GM12878 (cell line): ENCODE results near the gene DNMT1. TPM values are rescaled to one million over a fixed set of nuclear protein-coding genes. Genes with fewer than 3 reads are reported as not detected.

Experiments used
- ATAC-seq: fragments of 200-7000 bp; cut with Tn5 transposase; 3 replicates; pipeline ENCODE4 v1.9.1; 2020; ENCODE audit warnings: mild to moderate bottlenecking, moderate library complexity
- BruUV-seq: library from RNA; stranded (reverse); fragments of 400-500 nt; replicated peaks from 2 replicates; lab custom pipeline; 2021; lab: Mats Ljungman, UMichigan
- CTCF ChIA-PET: fragments of 300-600 bp; sonication (Branson Sonifier 250); formaldehyde crosslinking; extraction: SDS; loops from one replicate; lab custom pipeline; 2021; ENCODE audit warnings: inconsistent platforms; lab: Yijun Ruan, JAX
- POLR2A ChIA-PET: fragments of 350-600 bp; formaldehyde crosslinking; extraction: SDS; loops from one replicate; lab custom pipeline; 2021; ENCODE audit warnings: inconsistent platforms; lab: Charles Lee
- RAD21 ChIA-PET: fragments of 300-600 bp; sonication (Branson Sonifier 250); formaldehyde crosslinking; loops from one replicate; lab custom pipeline; 2023; ENCODE audit warnings: antibody characterized with exemption; ENCODE audit not compliant: unreplicated experiment; lab: Charles Lee
- SMC1A ChIA-PET: fragments of 300-600 bp; sonication (Branson Sonifier 250); formaldehyde crosslinking; loops from one replicate; lab custom pipeline; 2023; ENCODE audit not compliant: unreplicated experiment, uncharacterized antibody; lab: Charles Lee
- DNase-seq: peaks from one replicate; pipeline ENCODE4 v3.0.0-alpha.2; 2011; ENCODE audit warnings: low read depth, low spot score
- FAIRE-seq: peaks from 3 replicates; lab custom pipeline; 2011; peaks lifted over from hg19 to GRCh38; lab: Jason Lieb, UNC
- H2AFZ ChIP-seq: 2 replicates; pipeline ENCODE4 v1.6.0; 2011; ENCODE audit warnings: low read depth, low read length, control low read depth; ENCODE audit not compliant: control insufficient read depth
- H3K27ac ChIP-seq: 2 replicates; pipeline ENCODE4 v1.5.1; 2011; ENCODE audit warnings: control low read depth; ENCODE audit not compliant: control insufficient read depth, insufficient read depth
- H3K27me3 ChIP-seq, 2 experiments: replicated peaks in 1 of 2; 2 replicates each; pipeline versions ENCODE4 v1.6.0 to v1.6.1; 2011; ENCODE audit warnings: low read length in 1 of 2; ENCODE audit not compliant: control insufficient read depth in 2 of 2, insufficient read depth in 2 of 2
- H3K36me3 ChIP-seq, 2 experiments: 2 replicates each; pipeline ENCODE4 v1.5.1; 2011; ENCODE audit warnings: low read length in 1 of 2; ENCODE audit not compliant: control insufficient read depth in 2 of 2, insufficient read depth in 2 of 2
- H3K4me1 ChIP-seq: 2 replicates; pipeline ENCODE4 v1.6.1; 2011; ENCODE audit warnings: mild to moderate bottlenecking, low read length, moderate library complexity, mixed read lengths; ENCODE audit not compliant: control insufficient read depth, insufficient read depth
- H3K4me2 ChIP-seq: 2 replicates; pipeline ENCODE4 v1.6.0; 2011; ENCODE audit warnings: control low read depth; ENCODE audit not compliant: control insufficient read depth, insufficient read depth
- H3K4me3 ChIP-seq: fragments of 200-600 bp; sonication (generic); 2 replicates; pipeline ENCODE4 v1.5.1; 2016
- H3K79me2 ChIP-seq: 2 replicates; pipeline ENCODE4 v1.6.0; 2011; ENCODE audit warnings: low read length; ENCODE audit not compliant: control insufficient read depth, insufficient read depth
- H3K9ac ChIP-seq: 2 replicates; pipeline ENCODE4 v1.8.0; 2011; ENCODE audit warnings: low read length, control low read depth, mixed read lengths; ENCODE audit not compliant: control insufficient read depth, insufficient read depth
- H3K9me3 ChIP-seq: replicated peaks from 3 replicates; pipeline ENCODE4 v1.5.1; 2011; ENCODE audit warnings: mild to moderate bottlenecking, low read length; ENCODE audit not compliant: control insufficient read depth, insufficient read depth
- H4K20me1 ChIP-seq: 2 replicates; pipeline ENCODE4 v1.6.0; 2011; ENCODE audit not compliant: control insufficient read depth, insufficient read depth
- CBFB ChIP-seq: IDR thresholded peaks from 2 replicates; pipeline ENCODE4 v1.6.1; 2016; ENCODE audit warnings: antibody characterized with exemption, low read depth
- E2F8 ChIP-seq: fragments of 450-650 bp; IDR thresholded peaks from 2 replicates; pipeline ENCODE4 v1.6.1; 2018; ENCODE audit warnings: mild to moderate bottlenecking, low read depth, moderate library complexity; ENCODE audit not compliant: partially characterized antibody
- HDAC6 ChIP-seq: fragments of 200-600 bp; sonication (generic); IDR thresholded peaks from one replicate; pipeline ENCODE4 v1.8.0; 2017; ENCODE audit warnings: antibody characterized with exemption; ENCODE audit not compliant: unreplicated experiment
- KLF5 ChIP-seq: fragments of 450-650 bp; IDR thresholded peaks from 2 replicates; pipeline ENCODE4 v1.6.1; 2014; ENCODE audit warnings: mild to moderate bottlenecking; ENCODE audit not compliant: partially characterized antibody
- PAX8 ChIP-seq: fragments of 450-650 bp; IDR thresholded peaks from 2 replicates; pipeline ENCODE4 v1.6.1; 2017; ENCODE audit warnings: mild to moderate bottlenecking, moderate library complexity
- RBBP5 ChIP-seq: fragments of 200-600 bp; sonication (generic); conservative IDR thresholded peaks from 2 replicates; pipeline ENCODE4 v1.6.1; 2016
- SIN3A ChIP-seq: IDR thresholded peaks from 2 replicates; pipeline ENCODE4 v1.6.1; 2012; ENCODE audit warnings: low read depth, low read length, improper control_type of control experiment
- SKIL ChIP-seq: fragments of 450-650 bp; IDR thresholded peaks from 2 replicates; pipeline ENCODE4 v1.6.1; 2017; ENCODE audit warnings: mild to moderate bottlenecking, low read depth, inconsistent platforms; ENCODE audit not compliant: poor library complexity, severe bottlenecking
- ZBTB11 ChIP-seq: fragments of 450-650 bp; formaldehyde crosslinking; IDR thresholded peaks from 2 replicates; pipeline ENCODE4 v1.5.0; 2022; ENCODE audit warnings: mild to moderate bottlenecking, missing genetic modification characterization
- ZBTB4 ChIP-seq: fragments of 450-650 bp; formaldehyde crosslinking; IDR thresholded peaks from 2 replicates; pipeline ENCODE4 v1.4.0; 2022; ENCODE audit warnings: mild to moderate bottlenecking, moderate library complexity
- ZSCAN29 ChIP-seq: fragments of 450-650 bp; IDR thresholded peaks from 2 replicates; pipeline ENCODE4 v1.6.1; 2017; ENCODE audit warnings: mild to moderate bottlenecking, moderate library complexity
- WGBS: methylation state at CpG from one replicate; pipeline ENCODE4 v1.1.6; 2016; ENCODE audit warnings: low lambda C conversion rate; ENCODE audit not compliant: insufficient replicate concordance, insufficient coverage; ENCODE audit errors: missing lambda C conversion rate; 5-methylcytosine and 5-hydroxymethylcytosine counted together
- in situ Hi-C: fragments of 300-500 bp; cut with MboI; formaldehyde crosslinking; loops from 9 replicates; pipeline ENCODE4 v1.14.3; 2018; ENCODE audit warnings: mixed read lengths
- intact Hi-C: fragments of 100-400 bp; cut with micrococcal nuclease; formaldehyde crosslinking; loops from one replicate; pipeline ENCODE4 v1.14.2; 2022; ENCODE audit not compliant: unreplicated experiment
- polyA plus RNA-seq, 11 experiments: library from polyadenylated mRNA; depleted of rRNA in 4 of 11; unstranded in 6 of 11; stranded (reverse) in 5 of 11; fragments of >200 nt; fragmentation: Nextera tagmentation in 4 of 11; fragmentation: Illumina TruSeq in 1 of 11; extraction: Ambion mirVana in 4 of 11; extraction: Trizol in 1 of 11; gene quantifications; 1 replicate in 1 of 11; 2 replicates in 10 of 11; pipeline versions ENCODE4 v1.2.1 to v1.2.3, GENCODE V29; 2011 to 2016; ENCODE audit warnings: inconsistent platforms in 2 of 11, missing spikeins in 2 of 11, low read depth in 1 of 11
- total RNA-seq, 4 experiments: library from RNA; depleted of rRNA in 3 of 4; stranded (reverse); fragments of >200 nt in 3 of 4; fragmentation: Illumina TruSeq in 1 of 4; extraction: Trizol in 1 of 4; gene quantifications; 2 replicates each; pipeline versions ENCODE4 v1.2.1 to v1.2.3, GENCODE V29; 2013 to 2021

Gene DNMT1
- total and polyA plus RNA-seq, 10 of the 15 experiments (the other 5 are each of a cell fraction or from before 2014, with no cell fraction given), result 70.0 to 290 (median 133) TPM

- SMC1A ChIA-PET, result interaction anchor here (1.3 to 1.5 kb wide), 2 partner anchors 11 to 188 kb away, joined by 4 to 5 read pairs; no protein-coding TSS in a partner anchor
- BruUV-seq, result no TSS peak
- Histone ChIP-seq H3K9ac (no peak overlapping the region), H4K20me1 (no peaks in the 10 kb centered on the region), H3K79me2 (no peaks in the 10 kb centered on the region), H3K4me2 (no peak overlapping the region), H3K4me3 (no peak overlapping the region), H3K36me3 (no peaks in the 10 kb centered on the region), H2AFZ (no peak overlapping the region), H3K9me3 (no peaks in the 10 kb centered on the region; the same call in 2 of the 3 replicates), H3K27me3 (no peaks in the 10 kb centered on the region), H3K4me1 (peaks cover 21% of the 10 kb centered on the region), H3K27ac (no peak overlapping the region)
- ATAC-seq (no peak), DNase-seq (no peak), FAIRE-seq (no peak)
- POLR2A ChIA-PET, result no interaction called here
- in situ Hi-C loops, result no loop called here
- intact Hi-C loops, result no loop called here
- RAD21 ChIA-PET, result interaction anchor here (1.8 kb wide), 1 partner anchor 48 kb away, joined by 9 read pairs; no protein-coding TSS in a partner anchor
- CTCF ChIA-PET, result interaction anchor here (0.8 to 1.7 kb wide), 3 partner anchors 35 to 67 kb away, joined by 3 read pairs; no protein-coding TSS in a partner anchor
- WGBS, result 72% methylated on average over 3 of the region's 3 CpGs
- TF ChIP-seq E2F8 (no peak), SKIL (no peak), RBBP5 (no peak), CBFB (no peak), PAX8 (no peak), ZSCAN29 (no peak), KLF5 (no peak), ZBTB11 (CRISPR knock-in tag) (no peak), ZBTB4 (CRISPR knock-in tag) (no peak), HDAC6 (no peak), SIN3A (no peak)
These were observed 6.4 kb upstream of the DNMT1 start for GRCh38 chr19:10201176-10201575.
